ENCODE measurements around the gene PDE6C.

Gene PDE6C

GRCh38 chr10:93715345-93715744 lies 103.0 kb downstream of the PDE6C start:
- TF ChIP-seq GATA2 (IDR thresholded peaks at IDR 0.05; ENCODE audit: low read depth, low read length) (no peak), GATA3 (IDR thresholded peaks at IDR 0.05; ENCODE audit: low read depth, low read length) (no peak)

Measured in SH-SY5Y (cell line).